Neural cell (in vitro differentiated cells): ENCODE results near the gene CHRD. TPM values are rescaled to one million over a fixed set of nuclear protein-coding genes. Genes with fewer than 3 reads are reported as not detected.

Experiments used
- H2AFZ ChIP-seq: fragments of 200-600, 300-800 bp; sonication (generic), shearing (Covaris generic); 2 replicates; pipeline ENCODE4 v1.6.0; 2014; ENCODE audit warnings: low read depth, mild to moderate bottlenecking, antibody characterized with exemption, low read length, moderate library complexity
- H3F3A ChIP-seq: fragments of 200-600 bp; shearing (Covaris generic); 2 replicates; pipeline ENCODE4 v1.6.1; 2016; ENCODE audit warnings: mild to moderate bottlenecking, moderate library complexity, mixed read lengths, antibody characterized with exemption, low read length; ENCODE audit not compliant: insufficient read depth, poor library complexity, severe bottlenecking
- H3K27ac ChIP-seq: fragments of 200-600, 300-800 bp; sonication (generic), shearing (Covaris generic); 2 replicates; pipeline ENCODE4 v1.5.1; 2014; ENCODE audit warnings: mild to moderate bottlenecking, low read length, moderate library complexity
- H3K27me3 ChIP-seq: fragments of 300-800, 200-600 bp; sonication (generic), shearing (Covaris generic); 2 replicates; pipeline ENCODE4 v1.6.0; 2014; ENCODE audit warnings: mild to moderate bottlenecking, low read depth, low read length, moderate library complexity; ENCODE audit not compliant: insufficient read depth
- H3K36me3 ChIP-seq: fragments of 300-800, 200-600 bp; sonication (generic), shearing (Covaris generic); 2 replicates; pipeline ENCODE4 v1.5.1; 2014; ENCODE audit warnings: mild to moderate bottlenecking, antibody characterized with exemption, low read length, moderate library complexity; ENCODE audit not compliant: insufficient read depth
- H3K4me2 ChIP-seq: fragments of 300-800, 200-600 bp; sonication (generic), shearing (Covaris generic); 2 replicates; pipeline ENCODE4 v1.6.0; 2014; ENCODE audit warnings: mild to moderate bottlenecking, low read length
- H3K4me3 ChIP-seq: fragments of 300-800, 200-600 bp; sonication (generic), shearing (Covaris generic); 2 replicates; pipeline ENCODE4 v1.5.1; 2014; ENCODE audit warnings: mild to moderate bottlenecking, low read length, moderate library complexity
- H3K79me2 ChIP-seq: fragments of 200-600 bp; shearing (Covaris generic); replicated peaks from 2 replicates; pipeline ENCODE4 v1.6.0; 2014; ENCODE audit warnings: mild to moderate bottlenecking, low read length, moderate library complexity; ENCODE audit not compliant: insufficient read depth
- H3K9ac ChIP-seq: fragments of 300-800, 200-600 bp; sonication (generic), shearing (Covaris generic); 2 replicates; pipeline ENCODE4 v1.6.1; 2016; ENCODE audit warnings: mild to moderate bottlenecking, low read length, mixed read lengths
- H3K9me2 ChIP-seq: fragments of 200-600 bp; shearing (Covaris generic); 2 replicates; pipeline ENCODE4 v1.6.1; 2016; ENCODE audit warnings: mild to moderate bottlenecking, low read length, mixed read lengths; ENCODE audit not compliant: insufficient read depth
- H3K9me3 ChIP-seq: fragments of 200-600, 300-800 bp; sonication (generic), shearing (Covaris generic); 2 replicates; pipeline ENCODE4 v1.6.1; 2016; ENCODE audit warnings: mild to moderate bottlenecking, mixed run types, low read length, moderate library complexity, mixed read lengths
- H4K20me1 ChIP-seq: fragments of 200-600 bp; shearing (Covaris generic); 2 replicates; pipeline ENCODE4 v1.6.1; 2016; ENCODE audit warnings: mild to moderate bottlenecking, mixed run types; ENCODE audit not compliant: insufficient read depth
- CTCF ChIP-seq: fragments of 450-650 bp; IDR thresholded peaks from 2 replicates; pipeline ENCODE4 v1.5.1; 2014; ENCODE audit warnings: antibody characterized with exemption, mild to moderate bottlenecking, moderate library complexity; ENCODE audit not compliant: poor library complexity, severe bottlenecking
- EP300 ChIP-seq: fragments of 450-650 bp; conservative IDR thresholded peaks from 2 replicates; pipeline ENCODE4 v1.6.1; 2014; ENCODE audit warnings: antibody characterized with exemption, mild to moderate bottlenecking, moderate library complexity; ENCODE audit not compliant: poor library complexity, severe bottlenecking
- EZH2 ChIP-seq: fragments of 200-600, 300-800 bp; shearing (Covaris generic), sonication (generic); IDR thresholded peaks from 2 replicates; pipeline ENCODE4 v1.6.1; 2014; ENCODE audit warnings: antibody characterized with exemption, low read length, borderline replicate concordance, mild to moderate bottlenecking; ENCODE audit not compliant: insufficient read depth, poor library complexity, severe bottlenecking
- MXI1 ChIP-seq: fragments of 450-650 bp; conservative IDR thresholded peaks from 2 replicates; pipeline ENCODE4 v1.6.1; 2014; ENCODE audit warnings: antibody characterized with exemption, mild to moderate bottlenecking; ENCODE audit not compliant: poor library complexity, severe bottlenecking
- POLR2AphosphoS5 ChIP-seq: IDR thresholded peaks from 2 replicates; pipeline ENCODE4 v1.6.1; 2012
- RAD21 ChIP-seq: fragments of 450-650 bp; conservative IDR thresholded peaks from 2 replicates; pipeline ENCODE4 v1.6.1; 2014; ENCODE audit warnings: antibody characterized with exemption, mild to moderate bottlenecking, moderate library complexity
- SMC3 ChIP-seq: fragments of 450-650 bp; conservative IDR thresholded peaks from 2 replicates; pipeline ENCODE4 v1.6.1; 2014; ENCODE audit warnings: antibody characterized with exemption, mild to moderate bottlenecking, moderate library complexity; ENCODE audit not compliant: poor library complexity
- TAF1 ChIP-seq: IDR thresholded peaks from 2 replicates; pipeline ENCODE4 v1.6.1; 2012; ENCODE audit warnings: low read depth
- polyA plus RNA-seq: library from polyadenylated mRNA; depleted of rRNA; stranded (reverse); fragments of >200 nt; gene quantifications from 2 replicates; pipeline ENCODE4 v1.2.3, GENCODE V29; 2014
- TF ChIP-seq, protein P1 (sequence below): IDR thresholded peaks from 2 replicates; pipeline ENCODE4 v1.6.1; 2012; ENCODE audit warnings: borderline replicate concordance

The CHRD gene
- polyA plus RNA-seq, 1 donor from 2014 or later = 2.9 TPM

- H3K27ac ChIP-seq = no peak overlapping the region
- no peaks in the 10 kb centered on the region for H3K36me3 ChIP-seq
- no peak overlapping the region for H3K4me3 ChIP-seq
These were observed 3.3 kb downstream of the CHRD start for GRCh38 chr3:184383033-184383740.

GRCh38 chr3:184384342-184384741, 4.5 kb downstream of the CHRD start:
- H3K27ac ChIP-seq = no peak overlapping the region
- TF ChIP-seq MXI1 (no peak), RAD21 (no peak), EP300 (no peak), CTCF (no peak), SMC3 (no peak), EZH2 (no peak)
- H4K20me1 ChIP-seq = no peaks in the 10 kb centered on the region
- no peaks in the 10 kb centered on the region for H3K79me2 ChIP-seq
- no peaks in the 10 kb centered on the region for H3K9me3 ChIP-seq
- peaks cover 28% of the 10 kb centered on the region for H3K27me3 ChIP-seq
- no peaks in the 10 kb centered on the region for H3F3A ChIP-seq
- H3K4me3 ChIP-seq = no peak overlapping the region
- no peak overlapping the region for H3K4me2 ChIP-seq
- H3K36me3 ChIP-seq = no peaks in the 10 kb centered on the region
- H3K9me2 ChIP-seq = no peaks in the 10 kb centered on the region
- H2AFZ ChIP-seq = no peak overlapping the region
- no peak overlapping the region for H3K9ac ChIP-seq

More at GRCh38 chr3:184383033-184383740, 3.3 kb downstream of the CHRD start:
- no peaks in the 10 kb centered on the region for H3F3A ChIP-seq
- H3K79me2 ChIP-seq = no peaks in the 10 kb centered on the region
- peaks cover 37% of the 10 kb centered on the region for H3K27me3 ChIP-seq
- H2AFZ ChIP-seq = no peak overlapping the region
- no peak overlapping the region for H3K9ac ChIP-seq
- no peak for TF ChIP-seq EP300
- TF ChIP-seq CTCF = no peak
- TF ChIP-seq, protein P1, sequence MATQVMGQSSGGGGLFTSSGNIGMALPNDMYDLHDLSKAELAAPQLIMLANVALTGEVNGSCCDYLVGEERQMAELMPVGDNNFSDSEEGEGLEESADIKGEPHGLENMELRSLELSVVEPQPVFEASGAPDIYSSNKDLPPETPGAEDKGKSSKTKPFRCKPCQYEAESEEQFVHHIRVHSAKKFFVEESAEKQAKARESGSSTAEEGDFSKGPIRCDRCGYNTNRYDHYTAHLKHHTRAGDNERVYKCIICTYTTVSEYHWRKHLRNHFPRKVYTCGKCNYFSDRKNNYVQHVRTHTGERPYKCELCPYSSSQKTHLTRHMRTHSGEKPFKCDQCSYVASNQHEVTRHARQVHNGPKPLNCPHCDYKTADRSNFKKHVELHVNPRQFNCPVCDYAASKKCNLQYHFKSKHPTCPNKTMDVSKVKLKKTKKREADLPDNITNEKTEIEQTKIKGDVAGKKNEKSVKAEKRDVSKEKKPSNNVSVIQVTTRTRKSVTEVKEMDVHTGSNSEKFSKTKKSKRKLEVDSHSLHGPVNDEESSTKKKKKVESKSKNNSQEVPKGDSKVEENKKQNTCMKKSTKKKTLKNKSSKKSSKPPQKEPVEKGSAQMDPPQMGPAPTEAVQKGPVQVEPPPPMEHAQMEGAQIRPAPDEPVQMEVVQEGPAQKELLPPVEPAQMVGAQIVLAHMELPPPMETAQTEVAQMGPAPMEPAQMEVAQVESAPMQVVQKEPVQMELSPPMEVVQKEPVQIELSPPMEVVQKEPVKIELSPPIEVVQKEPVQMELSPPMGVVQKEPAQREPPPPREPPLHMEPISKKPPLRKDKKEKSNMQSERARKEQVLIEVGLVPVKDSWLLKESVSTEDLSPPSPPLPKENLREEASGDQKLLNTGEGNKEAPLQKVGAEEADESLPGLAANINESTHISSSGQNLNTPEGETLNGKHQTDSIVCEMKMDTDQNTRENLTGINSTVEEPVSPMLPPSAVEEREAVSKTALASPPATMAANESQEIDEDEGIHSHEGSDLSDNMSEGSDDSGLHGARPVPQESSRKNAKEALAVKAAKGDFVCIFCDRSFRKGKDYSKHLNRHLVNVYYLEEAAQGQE = no peak
- TF ChIP-seq SMC3 = no peak
- no peak for TF ChIP-seq RAD21
- TF ChIP-seq TAF1 = no peak
- TF ChIP-seq MXI1 = no peak
- no peak for TF ChIP-seq POLR2AphosphoS5
- TF ChIP-seq EZH2 = no peak
- no peaks in the 10 kb centered on the region for H3K9me2 ChIP-seq
- no peaks in the 10 kb centered on the region for H3K9me3 ChIP-seq
- H4K20me1 ChIP-seq = no peaks in the 10 kb centered on the region
- no peak overlapping the region for H3K4me2 ChIP-seq
